Ishikawa (cell line): ENCODE results near the gene TPO.

ENCODE experiments used
- CEBPB ChIP-seq: IDR thresholded peaks from 2 replicates; pipeline ENCODE4 v1.6.1; 2012
- CREB1 ChIP-seq: IDR thresholded peaks from 2 replicates; pipeline ENCODE4 v1.6.1; 2012; ENCODE audit warnings: low read depth
- EGR1 ChIP-seq: IDR thresholded peaks from 2 replicates; pipeline ENCODE4 v1.6.1; 2012
- EP300 ChIP-seq: IDR thresholded peaks from 2 replicates; pipeline ENCODE4 v1.6.1; 2012; ENCODE audit warnings: borderline replicate concordance
- FOXM1 ChIP-seq: IDR thresholded peaks from 2 replicates; pipeline ENCODE4 v1.6.1; 2012; ENCODE audit warnings: low read depth, borderline replicate concordance
- RAD21 ChIP-seq: IDR thresholded peaks from 2 replicates; pipeline ENCODE4 v1.6.1; 2012; ENCODE audit warnings: low read depth
- TAF1 ChIP-seq: IDR thresholded peaks from 2 replicates; pipeline ENCODE4 v1.6.1; 2012; ENCODE audit warnings: low read depth, mild to moderate bottlenecking
- TCF12 ChIP-seq: IDR thresholded peaks from 2 replicates; pipeline ENCODE4 v1.6.1; 2012; ENCODE audit warnings: low read depth
- USF1 ChIP-seq: IDR thresholded peaks from 2 replicates; pipeline ENCODE4 v1.6.1; 2012
- YY1 ChIP-seq: IDR thresholded peaks from 2 replicates; pipeline ENCODE4 v1.6.1; 2012; ENCODE audit warnings: low read depth
- ZBTB7A ChIP-seq: IDR thresholded peaks from 2 replicates; pipeline ENCODE4 v1.6.1; 2012; ENCODE audit warnings: low read depth
- TF ChIP-seq, protein P1 (sequence below): IDR thresholded peaks from 2 replicates; pipeline ENCODE4 v1.6.1; 2012; ENCODE audit warnings: low read depth, mild to moderate bottlenecking
- TF ChIP-seq, protein P2 (sequence below): IDR thresholded peaks from 2 replicates; pipeline ENCODE4 v1.6.1; 2012

- TF ChIP-seq EGR1 (no peak), FOXM1 (no peak), TAF1 (no peak), RAD21 (no peak), EP300 (no peak), CEBPB (no peak), USF1 (no peak), YY1 (no peak), CREB1 (no peak), ZBTB7A (no peak), TCF12 (no peak)
- TF ChIP-seq, protein P1, sequence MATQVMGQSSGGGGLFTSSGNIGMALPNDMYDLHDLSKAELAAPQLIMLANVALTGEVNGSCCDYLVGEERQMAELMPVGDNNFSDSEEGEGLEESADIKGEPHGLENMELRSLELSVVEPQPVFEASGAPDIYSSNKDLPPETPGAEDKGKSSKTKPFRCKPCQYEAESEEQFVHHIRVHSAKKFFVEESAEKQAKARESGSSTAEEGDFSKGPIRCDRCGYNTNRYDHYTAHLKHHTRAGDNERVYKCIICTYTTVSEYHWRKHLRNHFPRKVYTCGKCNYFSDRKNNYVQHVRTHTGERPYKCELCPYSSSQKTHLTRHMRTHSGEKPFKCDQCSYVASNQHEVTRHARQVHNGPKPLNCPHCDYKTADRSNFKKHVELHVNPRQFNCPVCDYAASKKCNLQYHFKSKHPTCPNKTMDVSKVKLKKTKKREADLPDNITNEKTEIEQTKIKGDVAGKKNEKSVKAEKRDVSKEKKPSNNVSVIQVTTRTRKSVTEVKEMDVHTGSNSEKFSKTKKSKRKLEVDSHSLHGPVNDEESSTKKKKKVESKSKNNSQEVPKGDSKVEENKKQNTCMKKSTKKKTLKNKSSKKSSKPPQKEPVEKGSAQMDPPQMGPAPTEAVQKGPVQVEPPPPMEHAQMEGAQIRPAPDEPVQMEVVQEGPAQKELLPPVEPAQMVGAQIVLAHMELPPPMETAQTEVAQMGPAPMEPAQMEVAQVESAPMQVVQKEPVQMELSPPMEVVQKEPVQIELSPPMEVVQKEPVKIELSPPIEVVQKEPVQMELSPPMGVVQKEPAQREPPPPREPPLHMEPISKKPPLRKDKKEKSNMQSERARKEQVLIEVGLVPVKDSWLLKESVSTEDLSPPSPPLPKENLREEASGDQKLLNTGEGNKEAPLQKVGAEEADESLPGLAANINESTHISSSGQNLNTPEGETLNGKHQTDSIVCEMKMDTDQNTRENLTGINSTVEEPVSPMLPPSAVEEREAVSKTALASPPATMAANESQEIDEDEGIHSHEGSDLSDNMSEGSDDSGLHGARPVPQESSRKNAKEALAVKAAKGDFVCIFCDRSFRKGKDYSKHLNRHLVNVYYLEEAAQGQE: no peak
- TF ChIP-seq, protein P2, sequence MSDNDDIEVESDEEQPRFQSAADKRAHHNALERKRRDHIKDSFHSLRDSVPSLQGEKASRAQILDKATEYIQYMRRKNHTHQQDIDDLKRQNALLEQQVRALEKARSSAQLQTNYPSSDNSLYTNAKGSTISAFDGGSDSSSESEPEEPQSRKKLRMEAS: no peak
Observed at GRCh38 chr2:1550076-1550475, 136.8 kb downstream of the TPO start.
